GM12874 (cell line): ENCODE data around the gene ADIPOR2.

Experiments used
- TF ChIP-seq, protein P1 (sequence below): IDR thresholded peaks from 2 replicates; pipeline ENCODE4 v1.5.1; 2011; ENCODE audit warnings: low read depth, mild to moderate bottlenecking, control low read depth, low read length, moderate library complexity; ENCODE audit not compliant: insufficient read depth

Gene ADIPOR2

DNA sequence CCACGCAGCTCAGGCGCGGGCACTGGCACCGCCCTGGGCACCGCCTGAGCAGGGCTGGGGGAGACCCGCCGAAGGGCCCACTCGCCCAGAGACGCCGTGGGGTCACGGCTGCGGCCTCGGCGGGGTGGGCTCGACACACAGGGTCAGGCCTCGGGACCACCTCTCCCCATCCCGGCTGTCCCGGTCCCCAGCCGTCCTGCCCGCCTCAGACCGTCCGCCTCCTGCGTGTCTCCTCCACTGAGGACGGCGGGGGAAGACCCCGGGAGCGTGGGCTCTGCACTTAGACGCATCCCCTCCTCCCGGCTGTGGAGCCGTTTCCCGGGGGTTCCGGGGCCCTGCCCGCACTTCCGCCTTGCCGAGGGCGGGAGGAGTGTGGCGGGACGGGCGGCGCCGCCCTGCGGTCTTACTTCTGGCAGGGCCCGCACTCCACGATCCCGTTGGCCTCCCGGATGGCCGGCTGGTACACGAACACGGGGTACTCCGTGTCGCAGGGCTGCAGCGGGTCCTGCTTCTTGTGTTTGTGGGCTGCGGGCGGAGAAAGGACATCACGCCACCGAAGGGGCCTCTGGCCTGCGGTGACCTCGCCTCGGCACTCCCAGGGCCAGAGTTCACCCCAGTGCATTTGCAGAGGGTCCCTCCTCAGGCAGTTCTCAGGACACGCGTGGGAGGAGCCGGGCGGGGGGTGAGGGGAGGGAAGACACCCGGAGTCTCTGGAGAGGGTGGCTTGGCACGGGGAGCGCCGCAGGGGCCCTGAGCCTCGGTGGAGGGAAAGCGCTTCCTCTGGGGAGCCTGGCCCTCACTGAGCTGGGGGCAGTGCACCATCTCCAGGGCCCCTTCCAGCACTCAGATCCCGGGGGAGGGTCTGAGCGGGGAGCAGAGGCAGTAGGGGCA is 106.4 kb downstream of the ADIPOR2 start:
- TF ChIP-seq, protein P1, sequence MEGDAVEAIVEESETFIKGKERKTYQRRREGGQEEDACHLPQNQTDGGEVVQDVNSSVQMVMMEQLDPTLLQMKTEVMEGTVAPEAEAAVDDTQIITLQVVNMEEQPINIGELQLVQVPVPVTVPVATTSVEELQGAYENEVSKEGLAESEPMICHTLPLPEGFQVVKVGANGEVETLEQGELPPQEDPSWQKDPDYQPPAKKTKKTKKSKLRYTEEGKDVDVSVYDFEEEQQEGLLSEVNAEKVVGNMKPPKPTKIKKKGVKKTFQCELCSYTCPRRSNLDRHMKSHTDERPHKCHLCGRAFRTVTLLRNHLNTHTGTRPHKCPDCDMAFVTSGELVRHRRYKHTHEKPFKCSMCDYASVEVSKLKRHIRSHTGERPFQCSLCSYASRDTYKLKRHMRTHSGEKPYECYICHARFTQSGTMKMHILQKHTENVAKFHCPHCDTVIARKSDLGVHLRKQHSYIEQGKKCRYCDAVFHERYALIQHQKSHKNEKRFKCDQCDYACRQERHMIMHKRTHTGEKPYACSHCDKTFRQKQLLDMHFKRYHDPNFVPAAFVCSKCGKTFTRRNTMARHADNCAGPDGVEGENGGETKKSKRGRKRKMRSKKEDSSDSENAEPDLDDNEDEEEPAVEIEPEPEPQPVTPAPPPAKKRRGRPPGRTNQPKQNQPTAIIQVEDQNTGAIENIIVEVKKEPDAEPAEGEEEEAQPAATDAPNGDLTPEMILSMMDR = 0 out of 2 replicates have a peak, but pooled peaks have one; percentile 8

DNA sequence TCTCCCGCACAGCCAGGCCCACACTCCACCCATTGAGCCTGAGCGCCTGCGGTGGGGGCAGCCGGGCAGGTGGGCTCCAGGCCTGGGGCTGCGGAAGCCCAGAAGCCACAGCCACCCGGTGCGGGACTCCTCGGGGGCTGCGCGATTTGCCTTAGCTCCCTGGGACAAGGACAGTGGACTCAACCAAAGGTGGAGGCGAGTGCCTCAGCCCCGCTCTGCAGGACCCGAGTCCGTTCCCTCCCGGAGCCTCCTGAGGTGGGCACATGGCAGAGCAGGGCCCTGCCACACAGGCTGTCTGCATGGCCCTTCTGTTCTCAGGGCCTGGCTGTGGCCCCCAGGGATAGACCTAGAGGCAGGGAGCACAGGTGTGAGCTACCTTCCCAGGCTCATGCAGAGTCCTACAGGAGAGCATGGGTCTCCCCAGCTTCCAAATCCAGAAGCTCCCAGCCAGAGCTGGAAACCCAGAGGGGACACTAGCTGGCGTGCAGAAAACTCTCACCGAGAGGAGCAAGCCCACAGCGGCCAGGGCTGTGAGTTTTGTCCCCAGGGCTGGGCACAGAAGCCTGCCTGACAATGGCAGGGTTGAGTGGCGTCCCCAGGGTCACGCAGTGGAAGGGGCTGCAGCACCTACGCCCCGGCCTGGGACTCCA is 107.2 kb downstream of the ADIPOR2 start:
- TF ChIP-seq, protein P1 = no peak

DNA sequence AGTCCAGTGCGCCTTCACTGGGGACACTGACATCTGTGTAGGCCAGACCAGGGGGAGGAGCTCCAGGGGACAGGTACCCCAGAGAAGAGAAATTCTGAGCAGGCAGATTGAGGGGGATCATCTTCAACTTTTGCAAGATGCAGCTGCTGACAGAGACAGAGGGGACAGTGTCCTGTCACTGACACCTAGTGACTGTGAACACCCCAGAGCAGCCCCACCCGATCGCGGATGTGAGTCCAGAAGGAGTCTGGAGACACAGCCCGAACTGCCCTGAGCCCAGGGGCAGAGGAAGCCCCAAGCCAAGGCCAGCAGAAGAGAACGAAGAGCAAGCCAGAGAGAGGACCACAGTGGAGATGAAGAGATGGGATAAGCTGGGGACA is 107.8 kb downstream of the ADIPOR2 start:
- TF ChIP-seq, protein P1 = no peak

- TF ChIP-seq, protein P1 = no peak
Observed at GRCh38 chr12:1799051-1799881, 108.4 kb downstream of the ADIPOR2 start.

DNA sequence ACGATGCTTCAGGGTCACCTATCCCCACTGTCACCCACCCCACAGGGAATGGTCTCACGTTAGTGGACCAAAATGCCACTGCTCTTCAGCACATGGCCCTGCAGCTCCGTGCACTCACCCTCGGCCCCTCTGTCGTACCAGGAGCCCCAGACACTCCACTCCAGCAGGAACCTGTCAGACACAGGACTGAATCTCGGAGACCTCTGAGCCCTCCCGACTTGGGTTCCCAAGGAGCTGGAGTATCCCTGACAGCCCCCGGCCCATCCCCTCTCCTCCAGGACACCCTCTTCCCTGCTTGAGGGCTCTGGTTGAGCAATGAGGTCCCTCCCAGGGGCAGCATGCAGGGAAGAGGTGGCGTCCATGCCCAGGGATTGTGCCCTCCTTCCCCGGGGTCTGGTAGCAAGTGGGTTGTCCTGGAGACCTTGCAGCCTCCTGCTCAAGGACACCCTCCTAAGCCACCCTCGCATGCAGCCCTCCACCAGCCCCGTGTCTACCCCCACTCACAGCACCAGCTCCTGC is 109.1 kb downstream of the ADIPOR2 start:
- TF ChIP-seq, protein P1 = no peak

- TF ChIP-seq, protein P1 = peak; percentile 80
Observed at GRCh38 chr12:1800401-1801302, 109.8 kb downstream of the ADIPOR2 start.
